ENCODE measurements around the gene DOLPP1. TPM values are rescaled to one million over a fixed set of nuclear protein-coding genes. Genes with fewer than 3 reads are reported as not detected.

The DOLPP1 gene
- total RNA-seq, 4 donors from 2014 or later: 15.7 to 52.4 (median 38.2) TPM

GRCh38 chr9:129071526-129072126, 9.3 kb upstream of the DOLPP1 start:
- 65 to 74% methylated on average over 6 to 9 of the region's 10 CpGs for WGBS, 2 donors (ENCODE audit: low coverage in 1 of 2)
- in situ Hi-C loops (cut with MboI; ENCODE audit: low pct_ligation_motif_present in 1 of 4, low pct_unique_long_range_greater_than_20kb in 1 of 4, low sequenced_read_pairs in 3 of 4) (no loop called here), intact Hi-C loops (cut with DNase I; ENCODE audit: low total_unique reads) (no loop called here)
- no peaks in the 10 kb centered on the region for H3K9me3 ChIP-seq
- peaks cover 0 to 14% (median 6%) of the 10 kb centered on the region in 4 donors for H3K36me3 ChIP-seq
- H3K4me3 ChIP-seq: no peak overlapping the region
- H3K27me3 ChIP-seq: no peaks in the 10 kb centered on the region
- H3K27ac ChIP-seq: no peak overlapping the region
- TF ChIP-seq CTCF (IDR thresholded peaks at IDR 0.05): no peak
- no peak for TF ChIP-seq POLR2A (IDR thresholded peaks at IDR 0.05)
- TF ChIP-seq POLR2AphosphoS5 (IDR thresholded peaks at IDR 0.05): no peak
- TF ChIP-seq EP300 (IDR thresholded peaks at IDR 0.05; ENCODE audit: low read depth): no peak
- DNase-seq: peak; percentile 39
- H3K4me1 ChIP-seq: peaks cover 0 to 11% (median 4%) of the 10 kb centered on the region in 4 donors

GRCh38 chr9:129072171-129072570, 8.7 kb upstream of the DOLPP1 start:
- intact Hi-C loops (cut with DNase I; ENCODE audit: low total_unique reads) (no loop called here), in situ Hi-C loops (cut with MboI; ENCODE audit: low pct_ligation_motif_present in 1 of 4, low pct_unique_long_range_greater_than_20kb in 1 of 4, low sequenced_read_pairs in 3 of 4) (no loop called here)
- H3K4me3 ChIP-seq: no peak overlapping the region
- no peak overlapping the region for H3K27ac ChIP-seq
- TF ChIP-seq CTCF (IDR thresholded peaks at IDR 0.05) (no peak), EP300 (IDR thresholded peaks at IDR 0.05; ENCODE audit: low read depth) (no peak), POLR2AphosphoS5 (IDR thresholded peaks at IDR 0.05) (no peak)
- no peaks in the 10 kb centered on the region for H3K27me3 ChIP-seq
- H3K36me3 ChIP-seq: peaks cover 0 to 14% (median 5%) of the 10 kb centered on the region in 4 donors
- no peak for DNase-seq
- H3K4me1 ChIP-seq: peaks cover 0 to 17% (median 8%) of the 10 kb centered on the region in 4 donors
- H3K9me3 ChIP-seq: no peaks in the 10 kb centered on the region
- 58 to 70% methylated on average over 5 to 9 of the region's 9 CpGs for WGBS, 2 donors (ENCODE audit: low coverage in 1 of 2)

- Histone ChIP-seq H3K4me3 (no peak overlapping the region), H3K27ac (no peak overlapping the region), H3K9me3 (no peaks in the 10 kb centered on the region), H3K36me3 (peaks cover 0 to 6% (median 1%) of the 10 kb centered on the region in 4 donors), H3K27me3 (no peaks in the 10 kb centered on the region), H3K4me1 (peaks cover 0 to 28% (median 14%) of the 10 kb centered on the region in 4 donors)
- WGBS, 2 donors (ENCODE audit: low coverage in 1 of 2): 77 to 81% methylated on average over 5 to 8 of the region's 8 CpGs
- DNase-seq: no peak
- no peak for TF ChIP-seq CTCF (IDR thresholded peaks at IDR 0.05)
- no peak for TF ChIP-seq POLR2A (IDR thresholded peaks at IDR 0.05)
- TF ChIP-seq EP300 (IDR thresholded peaks at IDR 0.05; ENCODE audit: low read depth): no peak
- TF ChIP-seq POLR2AphosphoS5 (IDR thresholded peaks at IDR 0.05): no peak
- in situ Hi-C loops (cut with MboI; ENCODE audit: low pct_ligation_motif_present in 1 of 4, low pct_unique_long_range_greater_than_20kb in 1 of 4, low sequenced_read_pairs in 3 of 4) (no loop called here), intact Hi-C loops (cut with DNase I; ENCODE audit: low total_unique reads) (no loop called here)
These were observed 7.5 kb upstream of the DOLPP1 start for GRCh38 chr9:129073404-129073803.

GRCh38 chr9:129074106-129074505, 6.8 kb upstream of the DOLPP1 start:
- intact Hi-C loops (cut with DNase I; ENCODE audit: low total_unique reads) (no loop called here), in situ Hi-C loops (cut with MboI; ENCODE audit: low pct_ligation_motif_present in 1 of 4, low pct_unique_long_range_greater_than_20kb in 1 of 4, low sequenced_read_pairs in 3 of 4) (no loop called here)
- Histone ChIP-seq H3K27me3 (no peaks in the 10 kb centered on the region), H3K36me3 (no peaks in the 10 kb centered on the region), H3K4me3 (no peak overlapping the region), H3K9me3 (no peaks in the 10 kb centered on the region), H3K27ac (peak overlapping the region in 1 of 4 donors; percentile 3), H3K4me1 (peaks cover 0 to 34% (median 17%) of the 10 kb centered on the region in 4 donors)
- WGBS, 2 donors (ENCODE audit: low coverage in 1 of 2): 86 to 88% methylated on average over 3 of the region's 3 CpGs
- TF ChIP-seq POLR2A (IDR thresholded peaks at IDR 0.05) (no peak), CTCF (IDR thresholded peaks at IDR 0.05) (no peak), POLR2AphosphoS5 (IDR thresholded peaks at IDR 0.05) (no peak), EP300 (IDR thresholded peaks at IDR 0.05; ENCODE audit: low read depth) (no peak)
- no peak for DNase-seq

All from transverse colon (tissue), 4 donors.